C4-2B (cell line): Measurements from ENCODE around the gene OAS3.

Experiments
- H3K27ac ChIP-seq: fragments of 450-650 bp; 2 replicates; pipeline ENCODE4 v1.5.1; 2017
- ZFX ChIP-seq: fragments of 450-650 bp; IDR thresholded peaks from 2 replicates; pipeline ENCODE4 v1.6.1; 2017
- TF ChIP-seq, protein P1 (sequence below): fragments of 450-650 bp; conservative IDR thresholded peaks from 2 replicates; pipeline ENCODE4 v1.5.1; 2017; ENCODE audit warnings: mild to moderate bottlenecking

Gene OAS3

DNA sequence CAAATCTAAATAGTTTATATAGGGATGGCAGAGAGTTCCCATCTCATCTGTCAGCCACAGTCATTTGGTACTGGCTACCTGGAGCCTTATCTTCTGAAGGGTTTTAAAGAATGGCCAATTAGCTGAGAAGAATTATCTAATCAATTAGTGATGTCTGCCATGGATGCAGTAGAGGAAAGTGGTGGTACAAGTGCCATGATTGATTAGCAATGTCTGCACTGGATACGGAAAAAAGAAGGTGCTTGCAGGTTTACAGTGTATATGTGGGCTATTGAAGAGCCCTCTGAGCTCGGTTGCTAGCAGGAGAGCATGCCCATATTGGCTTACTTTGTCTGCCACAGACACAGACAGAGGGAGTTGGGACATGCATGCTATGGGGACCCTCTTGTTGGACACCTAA is 32.1 kb downstream of the OAS3 start:
- TF ChIP-seq ZFX, result no peak
- TF ChIP-seq, protein P1, sequence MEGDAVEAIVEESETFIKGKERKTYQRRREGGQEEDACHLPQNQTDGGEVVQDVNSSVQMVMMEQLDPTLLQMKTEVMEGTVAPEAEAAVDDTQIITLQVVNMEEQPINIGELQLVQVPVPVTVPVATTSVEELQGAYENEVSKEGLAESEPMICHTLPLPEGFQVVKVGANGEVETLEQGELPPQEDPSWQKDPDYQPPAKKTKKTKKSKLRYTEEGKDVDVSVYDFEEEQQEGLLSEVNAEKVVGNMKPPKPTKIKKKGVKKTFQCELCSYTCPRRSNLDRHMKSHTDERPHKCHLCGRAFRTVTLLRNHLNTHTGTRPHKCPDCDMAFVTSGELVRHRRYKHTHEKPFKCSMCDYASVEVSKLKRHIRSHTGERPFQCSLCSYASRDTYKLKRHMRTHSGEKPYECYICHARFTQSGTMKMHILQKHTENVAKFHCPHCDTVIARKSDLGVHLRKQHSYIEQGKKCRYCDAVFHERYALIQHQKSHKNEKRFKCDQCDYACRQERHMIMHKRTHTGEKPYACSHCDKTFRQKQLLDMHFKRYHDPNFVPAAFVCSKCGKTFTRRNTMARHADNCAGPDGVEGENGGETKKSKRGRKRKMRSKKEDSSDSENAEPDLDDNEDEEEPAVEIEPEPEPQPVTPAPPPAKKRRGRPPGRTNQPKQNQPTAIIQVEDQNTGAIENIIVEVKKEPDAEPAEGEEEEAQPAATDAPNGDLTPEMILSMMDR, result no peak
- H3K27ac ChIP-seq, result no peak overlapping the region

DNA sequence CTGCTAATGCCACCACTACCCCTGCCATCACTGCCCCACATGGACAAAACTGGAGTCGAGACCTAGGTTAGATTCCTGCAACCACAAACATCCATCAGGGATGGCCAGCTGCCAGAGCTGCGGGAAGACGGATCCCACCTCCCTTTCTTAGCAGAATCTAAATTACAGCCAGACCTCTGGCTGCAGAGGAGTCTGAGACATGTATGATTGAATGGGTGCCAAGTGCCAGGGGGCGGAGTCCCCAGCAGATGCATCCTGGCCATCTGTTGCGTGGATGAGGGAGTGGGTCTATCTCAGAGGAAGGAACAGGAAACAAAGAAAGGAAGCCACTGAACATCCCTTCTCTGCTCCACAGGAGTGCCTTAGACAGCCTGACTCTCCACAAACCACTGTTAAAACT is 33.0 kb downstream of the OAS3 start:
- no peak overlapping the region for H3K27ac ChIP-seq
- TF ChIP-seq ZFX, result no peak
- TF ChIP-seq, protein P1, result no peak

GRCh38 chr12:112973011-112973735 is 34.9 kb downstream of the OAS3 start:
- TF ChIP-seq ZFX, result no peak
- TF ChIP-seq, protein P1, result no peak
- no peak overlapping the region for H3K27ac ChIP-seq

DNA sequence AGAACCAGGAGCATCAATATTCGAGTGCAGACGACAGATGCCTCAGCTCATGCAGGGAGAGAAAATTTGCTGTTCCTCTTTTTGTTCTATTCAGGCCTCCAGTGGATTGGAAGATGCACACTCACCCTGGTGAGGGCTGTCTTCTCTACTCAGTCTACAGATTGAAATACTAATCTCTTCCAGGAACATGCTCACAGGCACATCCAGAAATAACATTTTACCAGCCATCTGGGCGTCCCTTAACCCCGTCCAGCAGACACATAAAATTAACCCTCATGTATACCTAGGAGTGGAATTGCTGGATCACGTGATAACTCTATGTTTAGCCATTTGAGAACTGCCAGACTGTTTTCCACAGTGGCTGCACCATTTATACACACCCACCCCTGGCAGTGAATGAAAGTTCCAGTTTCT is 35.6 kb downstream of the OAS3 start:
- no peak overlapping the region for H3K27ac ChIP-seq
- no peak for TF ChIP-seq ZFX
- TF ChIP-seq, protein P1, result no peak

DNA sequence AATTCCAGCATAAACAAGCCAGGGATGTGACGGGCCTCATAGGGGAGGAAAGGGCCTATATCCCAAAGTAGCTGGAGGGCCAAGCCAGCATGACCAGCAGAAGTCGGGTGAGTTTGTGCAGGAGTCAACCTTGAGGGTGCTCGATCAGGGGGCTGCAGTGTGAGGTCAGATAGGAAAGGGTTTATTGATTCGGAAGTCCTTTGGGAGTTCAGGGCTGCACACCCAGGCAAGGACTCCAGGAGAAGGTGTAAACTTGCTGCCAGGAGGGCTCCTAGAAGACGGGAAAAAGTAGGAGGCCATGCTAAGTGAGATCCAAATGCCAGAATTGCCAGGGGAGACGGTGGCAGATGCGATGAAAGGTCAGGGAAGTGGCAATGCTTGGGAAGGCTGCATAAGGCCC is 36.6 kb downstream of the OAS3 start:
- TF ChIP-seq, protein P1, result no peak
- no peak overlapping the region for H3K27ac ChIP-seq

DNA sequence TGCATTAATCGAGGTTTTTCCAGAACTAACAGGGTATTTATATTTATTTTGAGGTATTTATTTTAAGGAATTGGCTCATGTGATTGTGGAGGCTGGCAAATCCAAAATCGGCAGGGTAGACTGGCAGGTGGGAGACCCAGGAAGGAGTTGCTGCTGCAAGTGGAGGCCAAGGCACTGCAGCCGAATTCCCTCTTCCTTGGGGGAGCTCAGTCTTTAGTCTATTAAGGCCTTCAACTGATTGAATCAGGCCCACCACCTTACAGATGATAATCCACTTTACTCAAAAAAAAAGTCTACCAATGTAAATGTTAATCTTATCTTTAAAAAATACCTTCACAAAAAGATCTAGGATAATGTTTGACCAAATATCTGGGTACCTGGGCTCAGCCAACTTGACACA is 38.9 kb downstream of the OAS3 start:
- TF ChIP-seq, protein P1, result no peak
- TF ChIP-seq ZFX, result no peak
- no peak overlapping the region for H3K27ac ChIP-seq

- H3K27ac ChIP-seq, result no peak overlapping the region
- TF ChIP-seq, protein P1, result no peak
- no peak for TF ChIP-seq ZFX
Observed at GRCh38 chr12:112977641-112978040, 39.4 kb downstream of the OAS3 start.
